Glomerular visceral epithelial cell (primary cell): Measurements from ENCODE around the gene ZPLD1.

Experiments used
- DNase-seq: peaks from one replicate; pipeline ENCODE4 v3.0.0-alpha.2; 2016; ENCODE audit errors: extremely low spot score

The ZPLD1 gene

DNA sequence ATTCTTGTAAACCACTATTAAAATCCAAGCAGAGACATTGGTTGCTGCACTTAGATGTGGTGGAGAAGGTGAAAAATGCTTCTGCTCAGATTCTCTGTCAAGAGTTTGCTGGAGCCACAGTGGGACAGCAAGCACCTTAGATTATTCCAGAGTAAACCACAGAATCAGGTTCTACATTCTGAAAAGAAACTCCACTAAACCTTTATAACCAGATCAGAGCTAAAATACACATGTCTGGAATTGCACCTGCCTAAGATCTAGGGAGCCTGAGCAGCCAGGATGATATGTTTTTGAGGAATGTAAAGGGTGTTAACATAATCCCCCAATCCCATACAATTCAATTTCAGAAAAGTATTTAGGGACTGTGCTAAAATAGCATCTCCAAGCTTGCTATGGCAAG lies at the start of gene ZPLD1:
ZPLD1 (plus strand) TSS at position 301 of the 400 bp plus-strand sequence. CDS start 3,473 bp downstream, outside the sequence.
- no peak for DNase-seq

DNA sequence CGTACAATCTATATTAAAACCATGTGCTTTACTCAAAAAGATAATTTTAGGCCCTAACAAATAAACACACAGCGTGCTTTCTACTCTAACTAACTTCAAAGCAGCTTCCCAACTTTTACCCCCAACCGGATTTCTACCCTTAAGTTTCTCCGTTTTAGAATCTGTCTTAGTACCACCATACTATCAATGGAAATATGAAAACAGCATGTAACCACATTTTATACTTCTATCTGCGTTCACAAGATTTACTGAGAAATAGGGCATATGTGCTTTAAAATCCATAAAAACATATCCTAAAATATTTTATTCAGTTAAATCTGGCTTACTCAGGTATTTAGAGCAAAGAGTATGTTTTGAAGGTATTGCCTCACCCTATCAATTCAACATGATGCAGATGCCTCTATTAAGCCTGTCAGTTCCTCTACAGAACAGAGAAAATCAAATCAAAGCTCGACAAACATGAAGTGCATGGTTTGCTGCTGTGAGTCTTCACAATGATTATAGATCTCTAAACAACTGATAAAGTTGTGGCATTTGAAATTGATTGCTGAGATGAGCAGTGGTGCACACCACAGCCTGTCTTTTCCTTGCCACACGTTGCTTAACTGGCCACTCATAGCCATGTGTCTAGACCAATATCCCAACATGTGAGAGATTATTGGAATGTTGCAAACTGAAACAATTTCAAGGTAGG lies 44.5 kb upstream of the ZPLD1 start:
- no peak for DNase-seq

DNA sequence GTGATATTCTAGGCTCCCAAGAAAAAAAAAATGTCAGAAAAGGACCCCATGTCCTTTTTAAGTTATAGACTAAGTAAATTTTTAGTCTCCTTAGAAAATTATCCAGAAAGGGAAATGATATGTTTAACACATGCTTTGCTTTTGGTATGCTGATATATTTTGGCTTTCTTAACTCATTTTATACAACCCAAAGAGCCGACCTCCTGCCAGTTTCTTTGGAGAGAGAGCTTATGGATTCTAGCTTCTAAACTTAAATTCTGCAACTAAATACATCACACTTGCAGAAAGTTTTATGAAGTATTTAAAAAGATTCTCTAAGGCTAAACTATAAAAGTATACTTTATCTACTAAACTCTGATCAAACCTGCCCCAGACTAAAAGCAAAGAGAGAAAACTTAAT lies 43.9 kb upstream of the ZPLD1 start:
- DNase-seq = no peak

DNA sequence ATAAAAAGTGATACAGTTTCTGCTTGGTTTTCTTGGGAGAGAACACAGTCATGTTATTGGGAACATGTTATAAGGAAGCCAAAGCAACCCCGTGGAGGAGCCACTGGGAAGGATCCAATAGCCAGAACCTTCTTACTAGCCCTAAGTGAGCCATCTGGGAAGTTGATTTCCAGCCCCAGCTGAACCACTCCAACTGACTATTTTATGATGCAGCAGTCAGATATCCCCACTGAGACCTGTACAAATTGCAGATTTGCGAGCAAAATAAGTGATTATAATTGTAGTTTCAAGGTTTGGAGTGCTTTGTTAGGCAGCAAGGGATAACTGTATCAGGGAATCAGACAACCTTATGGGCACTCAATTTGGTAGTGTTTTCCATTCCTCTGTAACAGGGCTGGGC lies 43.3 kb upstream of the ZPLD1 start:
- DNase-seq = no peak

DNA sequence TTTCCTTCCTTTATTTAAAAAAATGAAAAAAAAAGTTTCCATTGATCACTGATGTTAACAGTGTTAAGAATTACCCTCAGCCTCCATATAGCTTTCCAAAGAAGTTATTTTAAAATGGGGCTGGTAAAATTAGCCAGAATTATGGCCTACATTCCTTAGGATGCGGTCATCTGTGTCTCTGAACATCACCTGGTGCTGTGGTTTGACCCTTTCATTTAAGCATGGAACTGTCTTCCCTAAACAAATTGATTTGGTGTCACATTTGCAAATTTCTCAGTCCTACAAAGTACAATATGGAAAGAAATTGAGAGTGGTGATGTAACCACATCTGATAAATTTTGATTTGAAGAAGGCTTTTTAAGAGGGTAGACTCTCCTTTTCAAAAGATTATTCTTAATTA lies 40.3 kb upstream of the ZPLD1 start:
- peak; percentile 27 for DNase-seq

DNA sequence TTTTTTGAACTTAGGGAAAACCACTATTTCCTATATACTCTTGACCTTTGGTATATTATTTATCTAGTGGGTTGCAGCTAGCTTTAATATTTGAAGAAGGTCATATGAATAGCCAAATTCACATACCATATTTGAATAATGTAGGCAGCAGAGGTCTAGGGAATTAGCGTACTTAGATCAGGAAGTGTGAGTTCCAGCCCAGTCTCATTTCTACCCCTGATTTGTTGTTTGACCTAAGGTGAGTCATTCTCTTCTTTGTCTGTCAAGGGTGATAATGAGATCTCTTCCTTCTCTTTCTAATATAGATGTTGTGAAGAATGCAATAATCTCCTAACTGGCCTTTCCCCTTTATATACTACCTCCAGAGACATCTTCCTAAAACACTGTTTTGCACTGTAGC lies 36.6 kb upstream of the ZPLD1 start:
- no peak for DNase-seq

DNA sequence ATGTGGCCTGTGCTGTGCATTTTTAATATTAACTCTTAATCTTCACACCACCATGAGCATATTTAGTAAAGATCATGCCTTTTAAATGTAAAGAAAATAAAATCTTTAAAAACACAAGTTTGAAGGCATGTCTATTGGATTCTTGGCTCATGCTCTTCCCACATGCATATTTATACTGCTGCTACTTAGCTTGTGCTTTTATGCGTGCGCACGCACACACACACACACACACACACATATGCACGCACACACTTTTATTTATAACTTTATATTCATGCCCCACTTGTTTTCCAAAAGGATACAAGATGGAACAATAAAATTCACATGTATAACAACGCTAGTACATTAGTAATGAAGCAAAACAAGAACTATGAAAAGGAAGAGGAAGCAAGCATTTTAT lies 36.1 kb upstream of the ZPLD1 start:
- DNase-seq = no peak

DNA sequence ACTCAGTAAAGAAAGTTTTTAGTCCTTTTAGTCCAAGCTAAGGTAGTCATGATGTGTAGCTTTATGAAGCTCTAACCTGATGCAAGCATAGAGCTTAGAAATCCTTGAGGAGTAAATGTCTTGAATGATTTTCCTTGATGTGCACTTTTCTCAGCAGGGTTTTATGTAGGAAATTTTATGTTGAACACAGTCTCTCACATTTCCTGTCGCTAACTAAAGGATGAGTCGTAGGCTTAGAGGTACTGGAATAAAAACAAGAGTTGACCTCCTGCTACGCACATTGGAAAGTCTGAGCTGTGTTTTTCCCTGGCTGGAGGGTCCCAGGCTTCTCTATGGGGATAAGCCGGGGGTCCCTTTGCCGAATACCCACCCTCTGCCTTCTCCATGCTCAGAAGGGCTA lies 34.7 kb upstream of the ZPLD1 start:
- DNase-seq = peak; percentile 16

DNA sequence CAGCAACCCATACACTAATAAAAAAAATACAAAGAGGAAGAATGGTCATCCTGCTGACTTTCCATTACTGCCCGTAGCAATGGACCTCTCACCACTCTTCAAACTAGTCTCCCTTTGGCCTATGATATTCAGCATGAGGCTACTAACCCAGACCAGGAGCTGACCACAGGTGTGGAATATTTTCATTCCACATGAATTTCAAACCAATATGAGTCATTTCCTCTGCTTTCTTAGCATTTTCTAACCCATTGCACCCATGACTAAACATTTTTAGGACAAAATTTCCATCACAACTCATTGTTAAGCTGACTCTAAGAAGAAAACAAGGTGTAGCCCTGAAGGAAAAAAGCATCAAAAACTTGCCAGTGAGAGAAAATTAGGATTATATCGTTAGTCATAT lies 34.0 kb upstream of the ZPLD1 start:
- peak; percentile 85 for DNase-seq

DNA sequence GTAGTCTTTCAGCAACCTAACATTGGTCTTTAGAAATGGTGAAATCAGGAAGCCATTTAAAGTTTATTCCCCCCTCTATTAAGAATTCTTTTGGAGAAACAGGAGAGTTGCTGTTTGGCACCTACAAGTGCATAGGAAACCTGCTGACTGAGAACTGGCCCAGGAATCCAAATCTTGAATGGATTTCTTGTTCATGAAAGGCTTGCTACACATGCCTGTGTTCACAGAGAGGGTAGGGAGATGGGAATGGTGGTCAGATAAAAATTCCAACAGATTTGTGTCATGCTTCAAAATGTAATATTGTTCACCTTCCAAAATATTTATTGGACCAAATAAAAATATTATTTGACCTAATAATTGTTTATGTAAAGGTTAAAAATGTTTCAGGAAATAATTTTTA lies 24.2 kb upstream of the ZPLD1 start:
- DNase-seq = no peak

DNA sequence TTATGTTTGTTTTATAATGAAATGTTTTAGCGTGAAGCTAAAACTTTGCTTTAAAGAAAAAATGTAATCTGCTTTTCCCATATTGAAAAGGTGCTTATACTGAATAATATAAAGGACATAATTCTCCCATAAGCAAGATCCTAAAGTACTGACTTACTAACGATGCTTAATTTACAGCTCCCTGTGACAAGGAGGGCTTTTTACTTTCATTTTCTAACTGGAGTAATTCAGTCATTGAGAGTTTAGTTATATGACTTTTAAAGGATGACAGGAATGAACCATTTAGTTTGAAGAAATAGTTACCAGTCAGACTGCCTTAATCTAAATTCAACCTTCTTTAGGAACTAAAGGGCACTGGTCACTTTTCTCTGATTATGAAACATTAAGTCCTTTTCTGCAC lies 19.3 kb upstream of the ZPLD1 start:
- DNase-seq = no peak

DNA sequence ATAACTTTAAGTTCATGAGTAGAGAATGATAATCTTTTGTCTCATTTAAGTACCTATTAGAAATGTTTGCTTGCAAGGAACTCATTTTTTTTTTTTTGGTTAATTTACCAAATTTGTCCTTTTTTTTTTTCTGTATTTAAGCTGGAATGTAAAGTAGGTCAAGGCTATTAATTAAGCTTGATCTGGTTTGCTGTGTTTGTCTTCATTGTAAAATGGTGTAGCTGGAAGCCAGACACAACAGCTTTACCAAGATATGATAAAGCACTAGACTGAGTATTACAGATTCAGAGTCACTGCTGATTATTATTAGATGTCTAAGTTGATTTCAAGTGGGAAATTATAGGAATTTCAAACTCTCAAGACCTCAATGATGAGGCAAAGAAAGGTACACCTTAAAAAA lies 15.0 kb upstream of the ZPLD1 start:
- DNase-seq = no peak

DNA sequence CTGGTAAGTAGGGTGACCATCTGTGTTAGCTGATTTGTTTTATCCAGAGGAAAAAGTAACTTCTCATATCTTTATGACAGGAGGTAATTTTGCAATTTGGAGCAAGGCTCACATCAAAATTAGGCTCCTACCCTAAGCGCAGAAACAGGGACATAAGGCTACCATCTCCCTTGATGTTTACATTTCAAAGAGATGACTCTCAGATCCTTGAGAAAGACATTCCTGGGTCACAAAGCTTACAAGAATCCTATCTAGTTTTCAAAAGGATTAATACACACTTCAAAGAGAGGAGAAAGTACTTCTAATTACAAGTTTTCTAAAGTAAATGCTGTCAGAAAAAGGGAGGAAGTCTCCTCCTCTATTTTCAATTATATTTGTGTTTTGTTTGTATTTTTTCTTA lies 7.0 kb downstream of the ZPLD1 start:
- DNase-seq = no peak

DNA sequence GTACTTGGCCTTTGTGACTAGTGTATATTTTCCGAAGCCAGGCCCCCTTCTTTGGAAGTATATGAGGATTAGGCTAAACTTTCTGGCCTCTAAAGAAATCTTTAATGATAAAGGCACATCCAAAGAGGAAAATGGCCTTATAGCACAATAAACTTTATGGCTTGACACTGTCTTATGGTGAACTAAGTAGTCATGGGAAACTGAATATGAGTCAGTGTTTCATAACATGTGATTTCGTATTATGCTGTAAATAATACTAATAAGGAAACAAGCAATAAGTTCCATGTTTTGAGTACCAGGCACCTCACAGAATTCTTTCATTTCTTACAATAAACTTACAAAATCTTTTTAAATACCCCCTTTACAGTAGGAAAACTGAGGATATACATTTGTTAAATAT lies 8.2 kb downstream of the ZPLD1 start:
- no peak for DNase-seq

DNA sequence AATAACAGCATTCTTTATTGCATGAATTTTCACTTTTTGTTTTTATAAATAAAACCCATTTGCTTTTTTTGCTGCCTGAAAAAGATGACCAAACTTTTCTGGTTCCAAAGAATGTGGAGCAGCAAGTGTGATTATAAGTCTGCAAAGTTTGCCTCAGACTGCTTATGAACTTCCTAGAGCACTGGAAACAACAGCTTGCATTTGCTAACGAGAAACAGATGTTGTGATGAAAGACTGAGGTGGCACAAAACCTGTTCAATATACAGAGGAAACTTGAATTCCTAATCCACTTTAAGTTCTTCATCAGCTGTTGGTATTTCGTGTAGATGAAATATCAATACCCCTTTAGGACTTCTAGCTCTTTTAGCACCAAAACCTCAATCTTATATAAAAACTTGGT lies 9.3 kb downstream of the ZPLD1 start:
- no peak for DNase-seq

DNA sequence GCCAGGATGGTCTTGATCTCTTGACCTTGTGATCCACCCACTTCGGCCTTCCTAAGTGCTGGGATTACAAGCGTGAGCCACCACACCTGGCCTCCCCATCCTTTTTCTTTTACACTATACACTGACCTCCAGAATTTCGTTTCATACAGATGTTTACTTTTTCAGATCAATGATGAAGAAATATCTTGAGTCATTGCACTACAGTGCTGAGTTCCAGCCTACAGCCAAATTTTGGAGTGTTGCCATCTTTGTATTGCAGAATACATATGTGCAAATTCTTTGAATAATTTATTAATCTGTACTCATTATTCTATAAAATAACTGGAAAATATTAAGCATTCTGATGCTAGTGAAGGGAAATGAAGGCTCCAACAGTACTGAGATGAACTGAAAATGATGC lies 12.5 kb downstream of the ZPLD1 start:
- DNase-seq = no peak

DNA sequence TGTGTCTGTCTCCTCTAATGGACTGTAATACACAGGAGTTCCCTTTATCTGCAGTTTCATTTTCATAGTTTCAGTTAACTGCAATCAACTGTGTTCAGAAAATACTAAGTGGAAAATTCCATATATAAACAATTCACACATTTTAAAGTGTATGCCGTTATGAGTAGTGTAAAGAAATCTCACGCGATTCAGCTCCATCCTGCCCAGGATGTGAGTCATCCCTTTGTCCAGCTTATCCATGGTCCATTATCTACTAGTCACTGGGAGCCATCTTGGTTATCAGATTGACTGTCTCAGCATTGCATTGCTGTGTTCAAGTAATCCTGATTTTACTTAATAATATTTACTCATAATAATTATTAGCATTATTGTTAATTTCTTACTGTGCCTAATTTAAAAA lies 14.5 kb downstream of the ZPLD1 start:
- DNase-seq = peak; percentile 3

DNA sequence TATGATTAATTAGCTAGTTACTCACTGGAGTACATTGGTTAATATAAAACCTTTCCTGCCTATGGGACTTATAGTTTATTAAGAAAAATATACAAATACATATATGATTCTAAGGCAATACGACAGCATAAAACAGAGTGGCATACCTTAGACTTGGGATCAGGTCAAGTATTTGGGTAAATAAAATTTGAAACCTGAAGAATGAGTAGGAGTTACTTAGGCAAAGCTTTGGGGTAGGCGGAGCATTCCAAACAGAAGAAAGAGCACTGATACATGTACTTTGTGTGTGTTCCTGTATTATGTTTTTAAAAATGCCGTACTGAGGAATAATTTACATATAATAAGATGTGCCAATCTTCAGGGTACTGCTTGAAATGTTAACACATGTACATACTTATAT lies 15.1 kb downstream of the ZPLD1 start:
- no peak for DNase-seq

DNA sequence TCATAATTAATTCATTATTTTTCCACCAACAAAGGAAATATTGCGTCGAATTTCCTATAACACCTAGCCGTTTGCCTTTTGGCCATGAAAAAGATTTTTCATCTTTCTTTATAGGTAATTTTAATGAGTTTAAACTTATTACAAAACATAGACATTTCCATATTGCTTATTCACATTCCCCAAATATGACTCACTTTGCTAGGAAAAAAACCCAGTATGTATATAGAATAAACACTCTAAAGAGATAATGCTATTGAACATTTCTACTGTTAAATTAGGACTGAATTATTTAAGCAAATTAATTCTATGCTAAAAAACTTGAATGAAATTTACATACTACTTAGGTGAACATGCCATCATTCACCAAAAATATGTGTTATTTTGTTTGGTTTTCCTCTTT lies 16.2 kb downstream of the ZPLD1 start:
- DNase-seq = no peak

DNA sequence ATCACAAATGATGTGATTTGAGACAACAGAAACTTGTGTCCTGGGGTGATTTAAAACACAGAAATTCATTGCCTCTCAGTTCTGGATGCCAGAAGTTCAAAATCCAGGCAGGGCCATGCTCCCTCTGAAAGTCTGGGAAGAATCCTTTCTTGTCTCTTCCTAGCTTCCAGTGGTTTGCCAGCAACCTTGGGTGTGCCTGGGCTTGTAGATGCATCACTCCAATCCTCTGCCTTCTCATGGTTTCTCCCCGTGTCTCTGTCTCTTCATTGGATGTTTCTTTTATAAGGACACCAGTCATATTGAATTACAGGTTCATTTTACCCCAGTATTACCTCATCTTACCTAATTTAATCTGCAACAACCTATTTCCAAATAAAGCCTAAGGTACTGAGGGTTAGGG lies 16.7 kb downstream of the ZPLD1 start:
- DNase-seq = no peak

DNA sequence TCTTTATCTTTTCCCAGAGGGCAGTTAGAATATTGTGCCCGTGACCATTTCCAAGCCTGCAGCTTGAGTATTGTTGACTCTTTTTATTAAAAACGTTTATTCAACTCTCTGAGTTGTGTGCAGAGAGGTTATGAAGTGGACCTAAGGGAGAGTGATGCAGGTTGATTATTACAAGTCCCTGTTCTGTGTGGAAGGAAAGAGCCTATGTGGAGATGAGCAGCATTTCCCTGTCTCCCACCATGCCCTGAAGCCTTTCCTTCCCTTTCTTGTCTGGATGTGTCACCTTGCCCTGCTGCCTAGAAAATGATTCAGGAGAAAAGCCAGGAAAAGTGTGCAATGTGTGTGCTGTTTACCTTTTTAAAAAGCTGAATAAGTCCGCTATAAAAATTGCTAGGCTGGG lies 19.4 kb downstream of the ZPLD1 start:
- no peak for DNase-seq

DNA sequence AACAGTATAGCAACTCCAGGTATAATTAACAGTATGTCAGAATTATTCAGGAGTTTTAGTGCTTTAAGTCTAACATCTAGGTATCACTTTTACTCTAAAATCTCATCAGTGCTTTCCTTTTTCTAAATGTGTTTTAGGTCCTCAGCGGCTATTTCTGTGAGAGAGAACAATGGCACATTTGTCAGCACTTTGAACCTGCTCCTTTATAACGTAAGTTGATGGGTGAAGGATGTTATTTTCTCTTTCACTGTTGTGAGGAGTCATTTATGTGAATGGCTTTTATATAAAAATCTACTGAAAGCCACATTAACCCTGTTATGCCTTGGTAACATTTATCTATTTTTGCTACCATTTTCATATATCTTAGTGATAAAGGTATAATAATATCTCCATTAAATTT lies 22.8 kb downstream of the ZPLD1 start:
- DNase-seq = no peak

DNA sequence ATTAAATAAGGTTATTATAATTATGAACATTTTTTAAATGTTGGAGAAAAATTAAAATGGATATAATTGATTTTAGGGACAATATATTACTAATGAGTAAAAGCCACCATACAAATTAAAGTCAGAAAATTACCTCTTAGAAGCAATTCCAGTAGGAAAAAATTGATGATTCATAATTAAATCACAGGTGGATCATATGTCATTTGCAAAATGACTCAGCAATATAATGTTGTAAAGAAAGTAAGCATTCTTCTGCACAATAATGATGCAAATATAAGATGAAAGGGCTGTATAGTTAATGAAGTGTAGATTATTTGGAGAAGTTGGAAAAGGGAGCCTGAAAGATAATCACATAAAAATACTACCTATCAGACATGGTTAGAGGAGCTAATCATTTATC lies 25.8 kb downstream of the ZPLD1 start:
- no peak for DNase-seq

DNA sequence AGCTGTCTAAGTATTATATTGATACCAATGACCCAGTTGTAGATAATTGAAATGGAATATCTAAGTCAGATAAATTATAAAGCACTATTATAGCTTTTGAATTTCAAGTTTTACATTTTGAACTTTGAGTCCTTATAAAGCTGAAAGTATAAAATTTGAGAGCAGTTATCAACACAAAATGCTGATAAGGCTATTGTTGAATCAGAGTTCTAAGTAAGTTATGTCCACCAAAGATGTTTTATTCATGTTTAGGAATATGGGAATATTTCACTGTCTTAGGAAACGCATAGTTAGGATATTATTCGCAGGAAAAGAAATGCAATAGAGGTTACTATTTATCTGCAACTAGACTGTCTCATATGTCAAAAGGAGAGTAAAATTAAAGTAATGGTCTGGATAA lies 29.4 kb downstream of the ZPLD1 start:
- no peak for DNase-seq
